ENCODE data around the gene PRDM11. TPM values are rescaled to one million over a fixed set of nuclear protein-coding genes. Genes with fewer than 3 reads are reported as not detected.

The PRDM11 gene
- total RNA-seq, 2 experiments from 2014 or later, result 2.5 to 3.4 TPM

DNA sequence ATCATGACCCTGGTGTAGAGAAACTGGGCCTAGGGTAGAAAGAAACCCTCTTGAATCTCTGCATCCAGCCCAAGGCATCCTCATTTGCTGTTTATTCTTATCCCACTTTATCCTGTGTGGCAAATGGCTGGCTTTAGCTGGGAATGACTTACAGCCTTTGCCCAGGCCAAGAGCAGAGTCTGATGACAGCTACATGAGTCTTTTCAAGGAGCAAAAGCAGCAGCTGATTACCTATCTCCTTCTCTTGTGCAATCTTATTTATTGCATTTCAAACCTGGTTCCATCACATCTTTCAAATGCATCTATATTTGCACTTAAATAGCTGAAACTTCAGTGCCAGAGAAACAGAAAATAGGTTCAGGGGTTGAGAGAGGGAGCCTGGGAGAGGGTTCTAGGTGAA is 113.6 kb downstream of the PRDM11 start:
- POLR2A ChIA-PET, result no interaction called here

DNA sequence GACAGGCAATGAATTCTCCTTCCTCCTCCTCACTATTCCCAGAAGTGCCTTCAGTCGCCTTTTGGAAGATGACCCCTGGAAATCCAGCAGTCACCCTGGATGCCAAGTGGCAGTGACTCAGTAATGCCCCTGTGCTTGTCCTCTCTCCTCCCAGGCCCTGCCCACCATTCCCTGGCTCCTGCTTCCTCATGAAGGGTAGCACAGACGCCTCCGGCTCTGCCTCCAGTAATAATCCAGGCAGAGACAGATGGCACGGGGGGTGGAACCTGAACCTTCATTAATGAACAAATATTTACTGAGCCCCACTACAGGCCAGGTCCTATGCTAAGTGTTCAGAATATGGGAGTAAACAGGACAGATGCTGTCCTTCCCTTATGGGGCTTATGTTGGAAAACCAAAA is 116.5 kb downstream of the PRDM11 start:
- ChIA-PET CTCF (no interaction called here), POLR2A (no interaction called here)
- H3K4me3 ChIP-seq (ENCODE audit: low read length), result no peak overlapping the region
- H3K36me3 ChIP-seq (ENCODE audit: insufficient read depth, low read length), result no peaks in the 10 kb centered on the region
- Mint-ChIP-seq H3K4me1 (ENCODE audit: low read depth) (no peaks in the 10 kb centered on the region), H3K27me3 (peaks cover 81% of the 10 kb centered on the region), H3K27ac (no peak overlapping the region), H3K9me3 (no peaks in the 10 kb centered on the region), H3K36me3 (ENCODE audit: low read depth) (no peaks in the 10 kb centered on the region), H3K4me3 (no peak overlapping the region)
- no peak overlapping the region for H3K27ac ChIP-seq (ENCODE audit: low read depth in 1 of 2, low read length in 2 of 2)
- no peaks in the 10 kb centered on the region for H3K4me1 ChIP-seq (ENCODE audit: insufficient read depth, low read length)
- ATAC-seq (ENCODE audit: poor library complexity), result no peak
- TF ChIP-seq, protein P1, sequence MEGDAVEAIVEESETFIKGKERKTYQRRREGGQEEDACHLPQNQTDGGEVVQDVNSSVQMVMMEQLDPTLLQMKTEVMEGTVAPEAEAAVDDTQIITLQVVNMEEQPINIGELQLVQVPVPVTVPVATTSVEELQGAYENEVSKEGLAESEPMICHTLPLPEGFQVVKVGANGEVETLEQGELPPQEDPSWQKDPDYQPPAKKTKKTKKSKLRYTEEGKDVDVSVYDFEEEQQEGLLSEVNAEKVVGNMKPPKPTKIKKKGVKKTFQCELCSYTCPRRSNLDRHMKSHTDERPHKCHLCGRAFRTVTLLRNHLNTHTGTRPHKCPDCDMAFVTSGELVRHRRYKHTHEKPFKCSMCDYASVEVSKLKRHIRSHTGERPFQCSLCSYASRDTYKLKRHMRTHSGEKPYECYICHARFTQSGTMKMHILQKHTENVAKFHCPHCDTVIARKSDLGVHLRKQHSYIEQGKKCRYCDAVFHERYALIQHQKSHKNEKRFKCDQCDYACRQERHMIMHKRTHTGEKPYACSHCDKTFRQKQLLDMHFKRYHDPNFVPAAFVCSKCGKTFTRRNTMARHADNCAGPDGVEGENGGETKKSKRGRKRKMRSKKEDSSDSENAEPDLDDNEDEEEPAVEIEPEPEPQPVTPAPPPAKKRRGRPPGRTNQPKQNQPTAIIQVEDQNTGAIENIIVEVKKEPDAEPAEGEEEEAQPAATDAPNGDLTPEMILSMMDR (IDR thresholded peaks at IDR 0.05), result no peak
- peaks cover 0 to 8% of the 10 kb centered on the region in 2 experiments for H3K9me3 ChIP-seq (ENCODE audit: control insufficient read depth in 1 of 2, insufficient read depth in 1 of 2, low read length in 2 of 2)
- intact Hi-C loops (cut with DNase I, micrococcal nuclease), result no loop called here
- peaks cover 10 to 35% of the 10 kb centered on the region in 2 experiments for H3K27me3 ChIP-seq (ENCODE audit: control insufficient read depth in 1 of 2, insufficient read depth in 2 of 2, low read length in 2 of 2)
- no peak for DNase-seq

More for the DNA sequence above, 113.6 kb downstream of the PRDM11 start:
- H3K36me3 Mint-ChIP-seq (ENCODE audit: low read depth), result no peaks in the 10 kb centered on the region
- no peak overlapping the region for H3K27ac Mint-ChIP-seq
- H3K36me3 ChIP-seq (ENCODE audit: insufficient read depth, low read length), result no peaks in the 10 kb centered on the region
- H3K27ac ChIP-seq (ENCODE audit: low read depth in 1 of 2, low read length in 2 of 2), result no peak overlapping the region
- no peak for ATAC-seq (ENCODE audit: poor library complexity)
- DNase-seq, result no peak
- CTCF ChIA-PET, result no interaction called here
- TF ChIP-seq, protein P1 (IDR thresholded peaks at IDR 0.05), result no peak
- H3K9me3 ChIP-seq (ENCODE audit: control insufficient read depth in 1 of 2, insufficient read depth in 1 of 2, low read length in 2 of 2), result no peaks in the 10 kb centered on the region
- H3K4me1 ChIP-seq (ENCODE audit: insufficient read depth, low read length), result no peaks in the 10 kb centered on the region
- H3K27me3 ChIP-seq (ENCODE audit: control insufficient read depth in 1 of 2, insufficient read depth in 2 of 2, low read length in 2 of 2), result peaks cover 6 to 17% of the 10 kb centered on the region in 2 experiments
- H3K27me3 Mint-ChIP-seq, result peaks cover 73% of the 10 kb centered on the region
- intact Hi-C loops (cut with DNase I, micrococcal nuclease), result no loop called here
- H3K4me1 Mint-ChIP-seq (ENCODE audit: low read depth), result no peaks in the 10 kb centered on the region
- no peak overlapping the region for H3K4me3 Mint-ChIP-seq
- H3K4me3 ChIP-seq (ENCODE audit: low read length), result no peak overlapping the region
- no peaks in the 10 kb centered on the region for H3K9me3 Mint-ChIP-seq

DNA sequence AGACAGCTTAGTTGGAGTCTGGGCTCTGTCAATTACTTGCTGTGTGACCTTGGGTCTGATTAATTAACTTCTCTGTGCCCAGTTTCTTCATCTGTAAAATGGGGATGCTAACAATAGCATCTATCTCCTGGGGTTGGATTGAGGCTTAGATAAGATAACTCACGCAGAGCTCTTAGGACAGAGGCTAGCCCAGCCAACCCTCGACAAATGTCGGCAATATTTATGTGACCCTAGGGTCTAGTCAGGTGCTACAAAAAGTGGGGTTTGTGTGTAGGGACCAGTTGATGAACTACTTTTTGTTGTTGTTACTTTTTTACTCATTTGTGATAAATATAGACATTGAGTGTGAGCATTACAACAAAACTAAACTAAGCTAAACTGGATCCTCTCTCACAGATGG is 117.3 kb downstream of the PRDM11 start:
- ATAC-seq (ENCODE audit: poor library complexity), result no peak

More for the DNA sequence above, 117.3 kb downstream of the PRDM11 start:
- no peak overlapping the region for H3K4me3 ChIP-seq (ENCODE audit: low read length)
- DNase-seq, result no peak
- no peaks in the 10 kb centered on the region for H3K36me3 ChIP-seq (ENCODE audit: insufficient read depth, low read length)
- H3K4me1 Mint-ChIP-seq (ENCODE audit: low read depth), result no peaks in the 10 kb centered on the region
- no peaks in the 10 kb centered on the region for H3K9me3 Mint-ChIP-seq
- H3K27me3 ChIP-seq (ENCODE audit: control insufficient read depth in 1 of 2, insufficient read depth in 2 of 2, low read length in 2 of 2), result peaks cover 16 to 29% of the 10 kb centered on the region in 2 experiments
- CTCF ChIA-PET, result no interaction called here
- H3K36me3 Mint-ChIP-seq (ENCODE audit: low read depth), result no peaks in the 10 kb centered on the region
- no peak overlapping the region for H3K27ac ChIP-seq (ENCODE audit: low read depth in 1 of 2, low read length in 2 of 2)
- H3K9me3 ChIP-seq (ENCODE audit: control insufficient read depth in 1 of 2, insufficient read depth in 1 of 2, low read length in 2 of 2), result peaks cover 0 to 11% of the 10 kb centered on the region in 2 experiments
- intact Hi-C loops (cut with DNase I, micrococcal nuclease), result no loop called here
- TF ChIP-seq, protein P1 (IDR thresholded peaks at IDR 0.05), result no peak
- no peak overlapping the region for H3K27ac Mint-ChIP-seq
- peaks cover 80% of the 10 kb centered on the region for H3K27me3 Mint-ChIP-seq
- H3K4me1 ChIP-seq (ENCODE audit: insufficient read depth, low read length), result no peaks in the 10 kb centered on the region
- POLR2A ChIA-PET, result interaction anchor here (1.0 kb wide), 1 partner anchor 135 kb away, joined by 3 read pairs; no protein-coding TSS in a partner anchor
- H3K4me3 Mint-ChIP-seq, result no peak overlapping the region
